ENCODE data around the gene ELOVL1.

ELOVL1 gene

DNA sequence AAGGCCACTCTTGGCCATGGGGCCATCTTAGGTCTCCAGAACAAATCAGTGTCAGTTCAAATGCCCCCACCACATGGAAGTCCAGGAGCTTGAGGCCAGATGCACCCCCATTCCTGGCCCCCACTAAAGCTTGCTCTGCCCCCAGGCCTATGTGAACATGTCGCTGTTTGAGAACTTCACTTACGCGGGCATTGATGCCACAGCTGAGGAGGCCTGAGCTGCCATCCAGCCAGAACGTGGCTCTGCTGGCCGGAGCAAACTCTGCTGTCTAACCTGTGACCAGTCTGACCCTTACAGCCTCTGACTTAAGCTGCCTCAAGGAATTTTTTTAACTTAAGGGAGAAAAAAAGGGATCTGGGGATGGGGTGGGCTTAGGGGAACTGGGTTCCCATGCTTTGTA, 45.3 kb downstream of the ELOVL1 start:
- no peak for DNase-seq

DNA sequence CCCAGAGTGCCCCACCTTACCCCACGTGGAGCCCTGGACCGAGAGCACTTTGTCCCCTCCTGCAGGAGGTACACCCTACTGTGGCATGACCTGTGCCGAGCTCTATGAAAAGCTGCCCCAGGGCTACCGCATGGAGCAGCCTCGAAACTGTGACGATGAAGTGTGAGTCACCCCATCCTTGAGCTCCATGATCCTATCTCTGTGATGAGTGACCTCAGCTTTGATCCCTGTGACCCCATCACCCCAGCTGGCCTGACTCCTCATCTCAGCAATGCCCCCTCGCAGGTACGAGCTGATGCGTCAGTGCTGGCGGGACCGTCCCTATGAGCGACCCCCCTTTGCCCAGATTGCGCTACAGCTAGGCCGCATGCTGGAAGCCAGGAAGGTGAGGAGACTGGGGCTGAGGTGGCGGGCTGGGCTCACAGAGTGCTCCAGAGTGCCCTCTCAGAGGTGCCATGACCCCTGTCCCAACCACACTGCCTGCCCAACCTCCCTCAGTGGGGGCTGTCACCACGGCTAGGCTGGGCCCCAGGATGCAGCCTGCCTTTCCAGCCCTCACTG, 46.4 kb downstream of the ELOVL1 start:
- DNase-seq: no peak

DNA sequence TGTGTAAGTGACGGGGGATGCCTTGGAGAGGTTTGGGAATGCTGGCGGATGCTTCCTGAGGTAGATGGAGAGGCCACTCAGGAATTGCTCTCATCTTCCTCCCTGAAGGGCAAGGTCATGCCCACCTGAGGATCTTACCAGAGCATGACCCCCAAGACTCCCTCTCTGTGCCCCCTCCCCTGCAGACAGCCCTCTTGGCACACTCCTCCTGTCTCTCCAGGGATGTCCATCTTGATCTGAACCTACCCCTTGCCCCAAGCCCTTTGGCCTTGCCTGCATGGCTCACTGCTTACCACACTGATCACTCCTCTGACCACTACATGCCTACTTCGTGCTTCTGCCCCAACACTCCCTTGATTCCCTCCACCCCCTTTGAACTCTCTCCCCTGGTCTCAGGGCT, 48.0 kb downstream of the ELOVL1 start:
- no peak for DNase-seq

DNA sequence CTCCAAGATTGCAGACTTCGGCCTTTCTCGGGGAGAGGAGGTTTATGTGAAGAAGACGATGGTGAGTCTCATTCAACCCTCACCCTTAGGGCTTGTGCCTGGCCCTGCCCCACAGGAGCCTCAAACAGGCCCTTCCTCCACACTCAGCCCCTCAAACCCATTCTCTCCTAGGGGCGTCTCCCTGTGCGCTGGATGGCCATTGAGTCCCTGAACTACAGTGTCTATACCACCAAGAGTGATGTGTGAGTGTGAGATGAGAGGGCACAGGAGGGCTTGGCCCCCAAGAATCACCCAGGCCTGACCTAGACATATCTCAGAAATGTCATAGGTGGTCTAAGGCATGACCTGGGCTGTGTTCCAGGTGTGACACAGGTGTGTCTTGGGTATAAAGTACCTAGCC, 48.5 kb downstream of the ELOVL1 start:
- no peak for DNase-seq

DNA sequence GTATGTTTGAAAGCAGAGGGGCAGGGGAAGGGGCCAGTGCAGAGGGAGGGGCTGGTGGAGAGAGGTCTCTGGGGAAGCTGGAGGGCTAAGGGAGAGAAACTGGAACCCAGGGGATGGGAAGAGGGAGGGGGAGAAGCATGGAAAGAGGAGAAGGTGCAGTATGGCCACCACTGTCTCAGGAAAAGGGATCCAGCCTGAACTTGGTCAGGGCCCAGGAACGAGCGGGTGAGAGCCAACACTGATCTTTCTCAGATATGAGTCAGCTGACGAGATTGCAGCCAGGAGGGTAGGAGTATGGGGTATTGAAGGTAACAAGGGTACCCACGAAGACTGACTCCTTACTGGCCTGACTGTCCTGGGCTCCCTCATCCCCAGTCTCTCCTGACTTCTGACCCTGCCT, 49.0 kb downstream of the ELOVL1 start:
- DNase-seq: no peak

DNA sequence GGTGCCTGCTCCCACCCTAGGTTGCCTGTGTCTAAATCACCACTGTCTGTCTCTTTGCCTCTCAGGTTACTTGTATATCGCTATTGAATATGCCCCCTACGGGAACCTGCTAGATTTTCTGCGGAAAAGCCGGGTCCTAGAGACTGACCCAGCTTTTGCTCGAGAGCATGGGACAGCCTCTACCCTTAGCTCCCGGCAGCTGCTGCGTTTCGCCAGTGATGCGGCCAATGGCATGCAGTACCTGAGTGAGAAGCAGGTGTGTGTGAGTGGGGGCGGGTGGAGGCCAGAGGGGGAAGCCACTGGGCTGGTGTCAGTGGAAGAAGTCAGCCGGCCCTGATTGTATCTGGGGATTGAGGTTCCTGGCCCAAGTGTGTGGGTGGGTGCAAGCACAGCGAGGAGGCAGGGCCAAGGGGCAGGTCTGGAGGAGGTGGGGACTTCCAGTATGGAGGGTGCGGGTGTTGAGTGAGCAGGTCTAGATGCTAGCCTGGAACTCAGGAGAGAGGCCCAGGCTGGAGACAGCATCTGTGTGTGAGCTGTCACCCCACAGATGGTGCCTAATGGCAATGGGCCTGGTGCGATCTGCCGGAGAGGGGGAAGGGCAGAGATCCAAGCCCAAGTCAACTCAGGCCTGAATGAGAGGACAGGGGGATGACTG, 49.9 kb downstream of the ELOVL1 start:
- DNase-seq: no peak

DNA sequence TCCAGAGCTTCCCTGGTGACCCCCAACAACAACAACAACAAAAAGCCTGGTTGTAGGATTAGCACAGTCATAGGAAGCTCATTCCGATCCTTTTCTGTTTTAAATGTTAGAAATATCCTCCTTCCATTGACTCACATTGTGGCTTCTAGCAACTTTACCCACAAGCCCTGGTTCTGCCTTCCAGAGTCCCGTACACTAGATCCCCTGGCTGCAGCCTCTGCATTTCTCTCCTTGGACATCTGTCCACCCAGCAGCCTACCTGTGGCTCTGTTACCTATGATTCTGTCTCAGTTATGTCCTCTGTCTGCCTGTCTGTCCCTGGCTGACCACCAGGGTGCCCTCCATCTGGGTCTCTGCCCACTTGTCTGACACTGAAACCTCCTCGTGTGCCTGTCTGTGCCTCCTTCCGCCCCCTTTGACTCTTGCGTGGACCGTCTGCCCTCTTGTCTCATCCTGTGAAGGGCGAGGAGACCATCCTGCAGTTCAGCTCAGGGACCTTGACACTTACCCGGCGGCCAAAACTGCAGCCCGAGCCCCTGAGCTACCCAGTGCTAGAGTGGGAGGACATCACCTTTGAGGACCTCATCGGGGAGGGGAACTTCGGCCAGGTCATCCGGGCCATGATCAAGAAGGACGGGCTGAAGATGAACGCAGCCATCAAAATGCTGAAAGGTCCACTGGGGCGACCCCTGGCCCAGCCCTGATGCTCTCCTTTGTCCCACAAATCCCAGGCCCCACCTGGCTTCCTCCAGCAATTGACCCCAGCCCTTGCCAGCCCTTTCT, 50.9 kb downstream of the ELOVL1 start:
- no peak for DNase-seq

DNA sequence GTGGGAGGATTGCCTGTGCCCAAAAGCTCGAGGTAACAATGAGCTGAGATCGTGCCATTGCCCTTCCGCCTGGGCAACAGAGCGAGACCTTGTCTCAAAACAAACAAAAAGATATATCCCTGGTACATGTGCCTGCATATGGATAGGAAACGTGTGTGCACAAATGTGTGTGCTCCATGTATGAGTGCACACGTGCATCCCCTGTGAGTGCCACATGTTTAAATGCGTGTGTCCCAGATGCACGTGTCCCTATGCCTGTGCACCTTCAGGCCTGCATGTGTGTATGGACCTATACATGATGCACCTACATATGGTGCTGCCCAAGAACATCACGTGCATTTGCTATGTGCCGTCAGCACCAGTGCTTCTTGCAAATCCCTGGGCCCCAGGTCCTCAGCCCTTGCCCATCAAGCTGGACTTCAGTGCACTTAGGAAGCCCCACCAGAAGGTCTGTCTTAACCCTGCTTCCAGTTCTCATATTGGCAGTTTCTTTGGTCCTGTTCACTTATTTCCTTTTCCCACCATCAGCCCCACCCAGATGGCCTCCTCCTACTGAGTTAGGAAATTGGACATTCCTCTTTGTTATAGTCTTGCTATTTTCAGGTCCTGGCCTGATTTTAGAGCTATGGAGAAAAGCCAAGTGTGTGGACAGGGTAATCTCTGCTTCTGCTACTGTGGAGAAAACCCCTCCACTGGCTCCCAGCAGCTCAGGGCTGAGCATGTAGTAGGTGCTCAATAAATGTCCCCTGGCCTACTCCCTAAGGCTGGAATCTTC, 51.7 kb downstream of the ELOVL1 start:
- DNase-seq: no peak

DNA sequence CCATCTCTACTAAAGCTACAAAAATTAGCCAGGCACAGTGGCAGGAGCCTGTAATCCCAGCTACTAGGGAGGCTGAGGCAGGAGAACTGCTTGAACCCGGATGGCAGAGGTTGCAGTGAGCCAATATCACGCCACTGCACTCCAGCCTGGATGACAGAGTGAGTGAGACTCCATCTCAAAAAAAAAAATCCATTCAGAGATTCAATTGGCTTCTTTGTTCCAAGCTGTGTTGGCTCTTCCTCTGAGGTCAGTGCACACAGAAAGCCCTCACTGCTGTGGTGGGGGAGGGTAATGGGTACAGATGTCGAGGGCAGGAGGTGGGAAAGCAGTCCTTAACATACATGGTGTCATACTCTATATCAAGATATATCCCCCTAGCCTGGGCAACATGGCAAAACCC, 52.3 kb downstream of the ELOVL1 start:
- DNase-seq: no peak

DNA sequence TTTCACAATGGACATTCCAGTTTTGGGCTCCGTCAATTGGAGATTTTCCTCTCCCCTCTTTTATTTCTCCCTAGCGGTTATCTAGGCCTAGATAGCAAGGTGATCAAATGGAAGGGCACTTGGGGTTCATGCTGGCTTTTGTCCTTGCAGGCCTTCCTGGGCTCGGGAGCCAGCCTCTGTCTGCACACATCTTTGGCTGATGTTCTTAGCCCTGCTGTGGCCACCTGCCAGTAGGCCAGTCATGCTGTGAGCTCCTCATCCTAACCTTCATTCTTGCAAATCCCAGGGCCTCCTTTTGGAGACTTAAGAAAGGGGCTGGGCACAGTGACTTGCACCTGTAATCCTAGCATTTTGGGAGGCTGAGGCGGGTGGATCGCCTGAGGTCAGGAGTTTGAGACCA, 53.6 kb downstream of the ELOVL1 start:
- DNase-seq: no peak

DNA sequence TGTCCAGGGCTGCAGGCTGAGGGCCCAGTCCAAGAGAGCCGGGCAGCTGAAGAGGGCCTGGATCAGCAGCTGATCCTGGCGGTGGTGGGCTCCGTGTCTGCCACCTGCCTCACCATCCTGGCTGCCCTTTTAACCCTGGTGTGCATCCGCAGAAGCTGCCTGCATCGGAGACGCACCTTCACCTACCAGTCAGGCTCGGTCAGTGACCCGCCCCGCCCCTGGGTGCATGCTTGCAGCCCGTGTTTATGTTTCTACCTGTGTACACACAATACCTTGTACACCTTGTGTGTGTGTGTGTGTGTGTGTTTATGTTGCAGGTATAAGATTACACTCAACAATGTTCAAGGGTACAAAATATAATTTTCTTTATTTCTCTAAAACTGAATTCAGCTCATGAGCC, 54.0 kb downstream of the ELOVL1 start:
- no peak for DNase-seq

Data from activated CD4-positive, CD25-positive, alpha-beta regulatory T cell treated with anti-CD3 and anti-CD28 coated beads, Interleukin-2, amount 50 U/mL, for 72 hours (primary cell).